ENCODE data around the gene DAGLB. TPM values are rescaled to one million over a fixed set of nuclear protein-coding genes. Genes with fewer than 3 reads are reported as not detected.
A peak's percentile ranks its signal among the peaks of the same experiment; 100 is the strongest.

Gene DAGLB
- 10 to 100 TPM in 3 of 4 donors, 1 to 10 TPM in 1; 5.4 to 30.2 (median 19.3) TPM for total RNA-seq

GRCh38 chr7:6447581-6448199 is at the start of gene DAGLB:
Gene DAGLB (minus strand): TSS chr7:6447954. CDS start chr7:6447842, 112 bp downstream.
- Histone ChIP-seq H3K27me3 (no peaks in the 10 kb centered on the region), H3K36me3 (no peaks in the 10 kb centered on the region), H3K4me3 (peak within 1 kb of the TSS; percentile 79 to 88), H3K27ac (peak within 1 kb of the TSS; percentile 87 to 89), H3K9me3 (no peaks in the 10 kb centered on the region), H3K4me1 (peaks cover 0 to 11% of the 10 kb centered on the region in 2 donors)
- intact Hi-C loops (cut with DNase I; ENCODE audit: low total_unique reads) = no loop called here
- peak; percentile 91 to 96 for DNase-seq
- TF ChIP-seq CTCF (IDR thresholded peaks at IDR 0.05) (peak in 1 of 4 experiments; percentile 13), POLR2A (IDR thresholded peaks at IDR 0.05) (peak; percentile 72 to 85)

- DNase-seq = no peak
- Histone ChIP-seq H3K36me3 (no peaks in the 10 kb centered on the region), H3K4me1 (no peaks in the 10 kb centered on the region), H3K27ac (no peak overlapping the region), H3K27me3 (no peaks in the 10 kb centered on the region), H3K4me3 (no peak overlapping the region), H3K9me3 (no peaks in the 10 kb centered on the region)
- TF ChIP-seq POLR2A (IDR thresholded peaks at IDR 0.05) (no peak), CTCF (IDR thresholded peaks at IDR 0.05) (no peak)
- intact Hi-C loops (cut with DNase I; ENCODE audit: low total_unique reads) = no loop called here
Observed at GRCh38 chr7:6497637-6497905, 49.8 kb upstream of the DAGLB start.

- DNase-seq = no peak
- TF ChIP-seq POLR2A (IDR thresholded peaks at IDR 0.05) (no peak), CTCF (IDR thresholded peaks at IDR 0.05) (no peak)
- no peaks in the 10 kb centered on the region for H3K9me3 ChIP-seq
- no peak overlapping the region for H3K4me3 ChIP-seq
- no peaks in the 10 kb centered on the region for H3K4me1 ChIP-seq
- H3K27me3 ChIP-seq = no peaks in the 10 kb centered on the region
- H3K27ac ChIP-seq = no peak overlapping the region
- no peaks in the 10 kb centered on the region for H3K36me3 ChIP-seq
- intact Hi-C loops (cut with DNase I; ENCODE audit: low total_unique reads) = no loop called here
Observed at GRCh38 chr7:6496842-6497636, 49.3 kb upstream of the DAGLB start.

GRCh38 chr7:6495597-6496262 is 48.0 kb upstream of the DAGLB start:
- no peak overlapping the region for H3K27ac ChIP-seq
- H3K9me3 ChIP-seq = no peaks in the 10 kb centered on the region
- H3K4me1 ChIP-seq = no peaks in the 10 kb centered on the region
- H3K27me3 ChIP-seq = no peaks in the 10 kb centered on the region
- H3K36me3 ChIP-seq = no peaks in the 10 kb centered on the region
- no peak for TF ChIP-seq POLR2A (IDR thresholded peaks at IDR 0.05)
- TF ChIP-seq CTCF (IDR thresholded peaks at IDR 0.05) = no peak
- intact Hi-C loops (cut with DNase I; ENCODE audit: low total_unique reads) = no loop called here
- DNase-seq = no peak
- H3K4me3 ChIP-seq = no peak overlapping the region

- no peak for DNase-seq
- Histone ChIP-seq H3K27ac (no peak overlapping the region), H3K36me3 (no peaks in the 10 kb centered on the region), H3K27me3 (no peaks in the 10 kb centered on the region), H3K4me1 (no peaks in the 10 kb centered on the region), H3K9me3 (no peaks in the 10 kb centered on the region), H3K4me3 (no peak overlapping the region)
- no peak for TF ChIP-seq CTCF (IDR thresholded peaks at IDR 0.05)
- TF ChIP-seq POLR2A (IDR thresholded peaks at IDR 0.05) = no peak
- intact Hi-C loops (cut with DNase I; ENCODE audit: low total_unique reads) = no loop called here
Observed at GRCh38 chr7:6494365-6494764, 46.6 kb upstream of the DAGLB start.
